ENCODE measurements around the gene HECW1.

The HECW1 gene

GRCh38 chr7:43557831-43558495 is 445.5 kb downstream of the HECW1 start:
- TF ChIP-seq EZH2phosphoT487 (IDR thresholded peaks at IDR 0.05; ENCODE audit: borderline replicate concordance) = no peak
- no peak for TF ChIP-seq CTCF (conservative IDR thresholded peaks at IDR 0.05; ENCODE audit: low read length)
- Histone ChIP-seq H4K20me1 (ENCODE audit: insufficient read depth, low read length, poor library complexity, severe bottlenecking) (no peaks in the 10 kb centered on the region), H3K9me2 (replicated peaks; ENCODE audit: low read depth, low read length) (no peaks in the 10 kb centered on the region), H3K4me2 (ENCODE audit: low read depth, low read length, poor library complexity, severe bottlenecking) (no peak overlapping the region), H3K4me3 (ENCODE audit: low read length, poor library complexity, severe bottlenecking) (no peak overlapping the region), H3K9ac (ENCODE audit: low read depth, low read length, poor library complexity, severe bottlenecking) (no peak overlapping the region), H3F3A (ENCODE audit: low read depth) (no peaks in the 10 kb centered on the region), H3K79me2 (ENCODE audit: insufficient read depth, low read length) (no peaks in the 10 kb centered on the region), H3K4me1 (ENCODE audit: insufficient read depth, low read length, poor library complexity, severe bottlenecking) (peaks cover 20% of the 10 kb centered on the region), H2AFZ (ENCODE audit: low read length) (no peak overlapping the region), H3K36me3 (ENCODE audit: insufficient read depth, low read length) (no peaks in the 10 kb centered on the region), H3K9me3 (ENCODE audit: insufficient read depth, low read depth, low read length) (no peaks in the 10 kb centered on the region), H3K27me3 (ENCODE audit: insufficient read depth, low read length, poor library complexity, severe bottlenecking) (no peaks in the 10 kb centered on the region)

- Histone ChIP-seq H3K9me3 (ENCODE audit: insufficient read depth, low read depth, low read length) (no peaks in the 10 kb centered on the region), H3K4me1 (ENCODE audit: insufficient read depth, low read length, poor library complexity, severe bottlenecking) (peaks cover 9% of the 10 kb centered on the region), H3K4me3 (ENCODE audit: low read length, poor library complexity, severe bottlenecking) (no peak overlapping the region), H3K36me3 (ENCODE audit: insufficient read depth, low read length) (no peaks in the 10 kb centered on the region), H3F3A (ENCODE audit: low read depth) (no peaks in the 10 kb centered on the region), H3K79me2 (ENCODE audit: insufficient read depth, low read length) (no peaks in the 10 kb centered on the region), H2AFZ (ENCODE audit: low read length) (no peak overlapping the region), H4K20me1 (ENCODE audit: insufficient read depth, low read length, poor library complexity, severe bottlenecking) (no peaks in the 10 kb centered on the region), H3K27me3 (ENCODE audit: insufficient read depth, low read length, poor library complexity, severe bottlenecking) (no peaks in the 10 kb centered on the region), H3K9ac (ENCODE audit: low read depth, low read length, poor library complexity, severe bottlenecking) (no peak overlapping the region), H3K4me2 (ENCODE audit: low read depth, low read length, poor library complexity, severe bottlenecking) (no peak overlapping the region), H3K9me2 (replicated peaks; ENCODE audit: low read depth, low read length) (no peaks in the 10 kb centered on the region)
- TF ChIP-seq EZH2phosphoT487 (IDR thresholded peaks at IDR 0.05; ENCODE audit: borderline replicate concordance) = no peak
- TF ChIP-seq CTCF (conservative IDR thresholded peaks at IDR 0.05; ENCODE audit: low read length) = no peak
Measured at GRCh38 chr7:43559171-43559945, 446.9 kb downstream of the HECW1 start.

- Histone ChIP-seq H3K9me2 (replicated peaks; ENCODE audit: low read depth, low read length) (no peaks in the 10 kb centered on the region), H3K4me1 (ENCODE audit: insufficient read depth, low read length, poor library complexity, severe bottlenecking) (peaks cover 7% of the 10 kb centered on the region), H3F3A (ENCODE audit: low read depth) (no peaks in the 10 kb centered on the region), H3K9me3 (ENCODE audit: insufficient read depth, low read depth, low read length) (no peaks in the 10 kb centered on the region), H3K36me3 (ENCODE audit: insufficient read depth, low read length) (no peaks in the 10 kb centered on the region), H4K20me1 (ENCODE audit: insufficient read depth, low read length, poor library complexity, severe bottlenecking) (no peaks in the 10 kb centered on the region), H2AFZ (ENCODE audit: low read length) (no peak overlapping the region), H3K27me3 (ENCODE audit: insufficient read depth, low read length, poor library complexity, severe bottlenecking) (no peaks in the 10 kb centered on the region), H3K9ac (ENCODE audit: low read depth, low read length, poor library complexity, severe bottlenecking) (no peak overlapping the region), H3K79me2 (ENCODE audit: insufficient read depth, low read length) (no peaks in the 10 kb centered on the region), H3K4me3 (ENCODE audit: low read length, poor library complexity, severe bottlenecking) (no peak overlapping the region), H3K4me2 (ENCODE audit: low read depth, low read length, poor library complexity, severe bottlenecking) (no peak overlapping the region)
- TF ChIP-seq CTCF (conservative IDR thresholded peaks at IDR 0.05; ENCODE audit: low read length) (no peak), EZH2phosphoT487 (IDR thresholded peaks at IDR 0.05; ENCODE audit: borderline replicate concordance) (no peak)
Measured at GRCh38 chr7:43559946-43560335, 447.5 kb downstream of the HECW1 start.
